HCT116 (cell line): ENCODE measurements around the gene DDX41. TPM values are rescaled to one million over a fixed set of nuclear protein-coding genes. Genes with fewer than 3 reads are reported as not detected.

Source experiments
- ATAC-seq: fragments of 200-7000 bp; cut with Tn5 transposase; 2 replicates; pipeline ENCODE4 v1.9.1; 2020; ENCODE audit warnings: mild to moderate bottlenecking, moderate library complexity
- BruUV-seq: library from RNA; stranded (reverse); fragments of 400-500 nt; replicated peaks from 2 replicates; lab custom pipeline; 2021; lab: Mats Ljungman, UMichigan
- CTCF ChIA-PET: fragments of 300-600 bp; sonication (Branson Sonifier 250); formaldehyde crosslinking; loops from one replicate; lab custom pipeline; 2021; ENCODE audit warnings: antibody characterized with exemption; lab: Charles Lee
- POLR2A ChIA-PET: fragments of 300-600, 350-600 bp; sonication (Branson Sonifier 250); formaldehyde crosslinking; loops from one replicate; lab custom pipeline; 2021; ENCODE audit warnings: antibody characterized with exemption; lab: Charles Lee
- RAD21 ChIA-PET, 2 experiments: fragments of 300-600 bp; sonication (Branson Sonifier 250); formaldehyde crosslinking; loops; one replicate each; lab custom pipeline; 2023; ENCODE audit warnings: low total read pairs in 2 of 2; ENCODE audit not compliant: uncharacterized antibody in 2 of 2, unreplicated experiment in 2 of 2, low non-redundant PET in 1 of 2; lab: Charles Lee
- DNase-seq: peaks from one replicate; pipeline ENCODE4 v3.0.0-alpha.2; 2010; ENCODE audit warnings: low read depth, low spot score
- H2AFZ ChIP-seq: fragments of 200-600 bp; shearing (Covaris generic), sonication (generic); 2 replicates; pipeline ENCODE4 v1.6.1; 2017; ENCODE audit warnings: low read depth, mixed run types, mixed read lengths, antibody characterized with exemption, low read length; ENCODE audit not compliant: poor library complexity, severe bottlenecking
- H3K27ac ChIP-seq: 2 replicates; pipeline ENCODE4 v1.5.1; 2012; ENCODE audit warnings: low read depth, low read length
- H3K27me3 ChIP-seq: fragments of 200-600 bp; sonication (generic); 2 replicates; pipeline ENCODE4 v1.6.1; 2016; ENCODE audit warnings: mixed run types, low read length, mixed read lengths; ENCODE audit not compliant: insufficient read depth
- H3K36me3 ChIP-seq, 2 experiments: fragments of 200-500 bp in 1 of 2; fragments of 200-600 bp in 1 of 2; sonication (Bioruptor generic) in 1 of 2; sonication (generic) in 1 of 2; 2 replicates each; pipeline versions ENCODE4 v1.5.1 to v1.6.1; 2014 to 2016; ENCODE audit warnings: low read length in 2 of 2, inconsistent platforms in 1 of 2, mixed read lengths in 1 of 2, mixed run types in 1 of 2; ENCODE audit not compliant: insufficient read depth in 2 of 2, control insufficient read depth in 1 of 2
- H3K4me1 ChIP-seq, 2 experiments: fragments of 200-600 bp in 1 of 2; sonication (generic) in 1 of 2; 2 replicates each; pipeline versions ENCODE4 v1.5.1 to v1.6.1; 2012 to 2017; ENCODE audit warnings: low read length in 2 of 2, inconsistent platforms in 1 of 2, mild to moderate bottlenecking in 1 of 2, mixed read lengths in 1 of 2, mixed run types in 1 of 2, moderate library complexity in 1 of 2; ENCODE audit not compliant: insufficient read depth in 2 of 2, control insufficient read depth in 1 of 2
- H3K4me2 ChIP-seq: fragments of 200-600 bp; sonication (generic); 2 replicates; pipeline ENCODE4 v1.6.1; 2017; ENCODE audit warnings: mixed run types, low read length, mixed read lengths
- H3K4me3 ChIP-seq, 2 experiments: fragments of 200-600 bp in 1 of 2; sonication (generic) in 1 of 2; replicated peaks in 1 of 2; 2 replicates each; pipeline ENCODE4 v1.5.1; 2011 to 2016; ENCODE audit warnings: low read length in 2 of 2, control low read depth in 1 of 2, low read depth in 1 of 2, mild to moderate bottlenecking in 1 of 2, mixed read lengths in 1 of 2, mixed run types in 1 of 2
- H3K79me2 ChIP-seq: fragments of 200-600 bp; sonication (generic); 2 replicates; pipeline ENCODE4 v1.6.1; 2017; ENCODE audit warnings: mild to moderate bottlenecking, mixed run types, low read length, moderate library complexity, mixed read lengths; ENCODE audit not compliant: insufficient read depth
- H3K9ac ChIP-seq: fragments of 200-600 bp; sonication (generic); 2 replicates; pipeline ENCODE4 v1.6.1; 2016; ENCODE audit warnings: low read length, mixed read lengths
- H3K9me2 ChIP-seq: fragments of 200-600 bp; sonication (generic), shearing (Covaris generic); 2 replicates; pipeline ENCODE4 v1.6.1; 2017; ENCODE audit warnings: mixed run types, mild to moderate bottlenecking, moderate library complexity; ENCODE audit not compliant: insufficient read depth
- H3K9me3 ChIP-seq, 2 experiments: fragments of 200-500 bp in 1 of 2; fragments of 200-600 bp in 1 of 2; sonication (Bioruptor generic) in 1 of 2; sonication (generic) in 1 of 2; 2 replicates each; pipeline ENCODE4 v1.6.1; 2014 to 2017; ENCODE audit warnings: low read length in 2 of 2, mixed read lengths in 2 of 2, inconsistent platforms in 1 of 2, low read depth in 1 of 2, mild to moderate bottlenecking in 1 of 2, mixed run types in 1 of 2, moderate library complexity in 1 of 2; ENCODE audit not compliant: control insufficient read depth in 1 of 2, insufficient read depth in 1 of 2
- H4K20me1 ChIP-seq: fragments of 200-600 bp; sonication (generic), shearing (Covaris generic); 2 replicates; pipeline ENCODE4 v1.6.1; 2017; ENCODE audit warnings: mixed run types, mild to moderate bottlenecking, moderate library complexity; ENCODE audit not compliant: insufficient read depth
- ATF3 ChIP-seq: IDR thresholded peaks from 2 replicates; pipeline ENCODE4 v1.6.1; 2012
- EZH2phosphoT487 ChIP-seq: fragments of 200-600 bp; IDR thresholded peaks from 2 replicates; pipeline ENCODE4 v1.6.1; 2018; ENCODE audit warnings: antibody characterized with exemption, borderline replicate concordance
- SP1 ChIP-seq: IDR thresholded peaks from 2 replicates; pipeline ENCODE4 v1.6.1; 2012; ENCODE audit warnings: low read depth
- TCF7L2 ChIP-seq: IDR thresholded peaks from 2 replicates; pipeline ENCODE4 v1.7.0; 2011; ENCODE audit warnings: borderline replicate concordance, inconsistent platforms; ENCODE audit not compliant: insufficient read depth, insufficient read length; ENCODE audit errors: extremely low read depth
- ZNF274 ChIP-seq: fragments of 200-500 bp; sonication (Bioruptor generic); IDR thresholded peaks from 2 replicates; pipeline ENCODE4 v1.6.1; 2014; ENCODE audit warnings: mild to moderate bottlenecking, low read depth, low read length, inconsistent platforms
- intact Hi-C: fragments of 100-400 bp; cut with micrococcal nuclease; formaldehyde crosslinking; loops from 2 replicates; pipeline ENCODE4 v1.10.0; 2022
- total RNA-seq: library from RNA; stranded (reverse); gene quantifications from one replicate; pipeline ENCODE4 v1.2.1, GENCODE V29; 2021; ENCODE audit not compliant: unreplicated experiment

Gene DDX41
- total RNA-seq, 1 experiment from 2014 or later = 141 TPM

GRCh38 chr5:177468685-177469628, 47.8 kb downstream of the DDX41 start:
- DNase-seq = no peak
- peaks cover 39% of the 10 kb centered on the region for H3K79me2 ChIP-seq
- RAD21 ChIA-PET = no interaction called here
- POLR2A ChIA-PET = interaction anchor here (0.8 kb wide), 1 partner anchor 11 kb away, joined by 3 read pairs; no protein-coding TSS in a partner anchor
- no peaks in the 10 kb centered on the region for H3K9me2 ChIP-seq
- H3K4me3 ChIP-seq = no peak overlapping the region
- no peak overlapping the region for H2AFZ ChIP-seq
- no TSS peak for BruUV-seq
- H3K4me1 ChIP-seq = peaks cover 6 to 34% of the 10 kb centered on the region in 2 experiments; a peak in 3 of 4 replicates
- no peaks in the 10 kb centered on the region for H3K27me3 ChIP-seq
- H4K20me1 ChIP-seq = no peaks in the 10 kb centered on the region
- intact Hi-C loops = no loop called here
- H3K4me2 ChIP-seq = no peak overlapping the region
- H3K9ac ChIP-seq = no peak overlapping the region
- peaks cover 27 to 30% of the 10 kb centered on the region in 2 experiments; a peak in 3 of 4 replicates for H3K36me3 ChIP-seq
- TF ChIP-seq EZH2phosphoT487 (no peak), ZNF274 (no peak), ATF3 (no peak), TCF7L2 (no peak)
- no peak overlapping the region; the same call in 1 of the 2 replicates for H3K27ac ChIP-seq
- no peaks in the 10 kb centered on the region for H3K9me3 ChIP-seq
- no peak for ATAC-seq
- CTCF ChIA-PET = interaction anchor here (0.9 to 1.1 kb wide), 2 partner anchors 11 to 13 kb away, joined by 3 read pairs; no protein-coding TSS in a partner anchor

- Histone ChIP-seq H3K9ac (no peak overlapping the region), H2AFZ (no peak overlapping the region), H3K79me2 (peaks cover 39% of the 10 kb centered on the region), H3K4me3 (no peak overlapping the region), H4K20me1 (no peaks in the 10 kb centered on the region), H3K27me3 (no peaks in the 10 kb centered on the region), H3K9me3 (no peaks in the 10 kb centered on the region), H3K27ac (no peak overlapping the region), H3K9me2 (no peaks in the 10 kb centered on the region), H3K4me2 (no peak overlapping the region), H3K36me3 (peaks cover 27 to 35% of the 10 kb centered on the region in 2 experiments; a peak in 3 of 4 replicates), H3K4me1 (peaks cover 4 to 32% of the 10 kb centered on the region in 2 experiments; a peak in 3 of 4 replicates)
- intact Hi-C loops = no loop called here
- ATAC-seq (no peak), DNase-seq (no peak)
- ChIA-PET CTCF (interaction anchor here (0.9 to 1.1 kb wide), 2 partner anchors 11 to 13 kb away, joined by 3 read pairs; no protein-coding TSS in a partner anchor), RAD21 (no interaction called here), POLR2A (interaction anchor here (1.2 kb wide), 1 partner anchor 29 kb away, joined by 3 read pairs; the partner anchor contains the start of gene PDLIM7)
- no peak for TF ChIP-seq SP1
- BruUV-seq = no TSS peak
These were observed 48.5 kb downstream of the DDX41 start for GRCh38 chr5:177468329-177468684.
